ENCODE measurements around the gene FLNB. TPM values are rescaled to one million over a fixed set of nuclear protein-coding genes. Genes with fewer than 3 reads are reported as not detected.

FLNB gene
- total and polyA plus RNA-seq, 2 of the 13 experiments (the other 11 are each of a cell fraction or from before 2014, with no cell fraction given): 106 to 130 TPM

DNA sequence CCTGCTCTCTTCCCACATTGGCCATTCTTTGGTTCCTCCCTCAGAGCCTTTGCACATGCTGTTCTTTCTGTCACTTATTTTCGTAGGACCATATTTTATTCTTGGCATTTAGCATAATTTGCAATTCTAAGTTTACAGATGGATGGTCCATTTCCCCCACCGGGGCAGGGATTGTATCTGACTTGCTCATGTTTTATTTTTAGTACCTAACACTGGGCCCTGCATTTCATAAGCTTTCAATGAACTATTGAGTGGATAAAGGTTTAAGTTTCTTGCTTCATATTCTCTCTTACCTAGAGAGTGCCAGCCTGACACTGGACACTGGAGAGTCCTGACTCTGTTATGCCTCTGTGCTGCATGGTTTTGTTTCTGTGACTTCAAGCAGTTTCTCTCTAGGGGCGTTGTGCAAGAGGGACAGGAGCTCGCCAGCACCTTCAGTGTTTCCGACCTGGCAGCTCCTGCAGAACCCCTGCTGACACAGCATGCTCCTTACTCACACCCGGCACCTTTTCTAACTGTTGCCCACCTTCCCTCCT, 87.4 kb downstream of the FLNB start (continued):
- TF ChIP-seq ZNF510 (CRISPR knock-in tag; IDR thresholded peaks at IDR 0.05; ENCODE audit: low read depth) (no peak), PTBP1 (IDR thresholded peaks at IDR 0.05; ENCODE audit: low read depth, low read length, poor library complexity, severe bottlenecking) (no peak), POLR2G (IDR thresholded peaks at IDR 0.05; ENCODE audit: low read depth, low read length) (no peak), ZNF235 (CRISPR knock-in tag; IDR thresholded peaks at IDR 0.05; ENCODE audit: borderline replicate concordance) (no peak), ZNF232 (CRISPR knock-in tag; IDR thresholded peaks at IDR 0.05; ENCODE audit: borderline replicate concordance) (no peak)
- TF ChIP-seq, protein P1, sequence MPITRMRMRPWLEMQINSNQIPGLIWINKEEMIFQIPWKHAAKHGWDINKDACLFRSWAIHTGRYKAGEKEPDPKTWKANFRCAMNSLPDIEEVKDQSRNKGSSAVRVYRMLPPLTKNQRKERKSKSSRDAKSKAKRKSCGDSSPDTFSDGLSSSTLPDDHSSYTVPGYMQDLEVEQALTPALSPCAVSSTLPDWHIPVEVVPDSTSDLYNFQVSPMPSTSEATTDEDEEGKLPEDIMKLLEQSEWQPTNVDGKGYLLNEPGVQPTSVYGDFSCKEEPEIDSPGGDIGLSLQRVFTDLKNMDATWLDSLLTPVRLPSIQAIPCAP (CRISPR knock-in tag; IDR thresholded peaks at IDR 0.05; ENCODE audit: low read depth): no peak

DNA sequence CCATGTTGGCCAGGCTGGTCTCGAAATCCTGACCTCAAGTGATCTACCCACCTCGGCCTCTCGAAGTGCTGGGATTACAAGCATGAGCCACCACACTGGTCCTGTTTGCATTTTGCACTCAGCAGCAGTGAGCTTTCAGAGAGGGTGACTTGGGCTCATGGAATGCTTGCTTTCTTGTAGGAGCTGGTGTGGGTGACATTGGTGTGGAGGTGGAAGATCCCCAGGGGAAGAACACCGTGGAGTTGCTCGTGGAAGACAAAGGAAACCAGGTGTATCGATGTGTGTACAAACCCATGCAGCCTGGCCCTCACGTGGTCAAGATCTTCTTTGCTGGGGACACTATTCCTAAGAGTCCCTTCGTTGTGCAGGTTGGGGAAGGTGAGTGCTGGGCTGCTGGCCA, 90.3 kb downstream of the FLNB start:
- DNase-seq (ENCODE audit: low spot score) (no peak), ATAC-seq (no peak), FAIRE-seq (no peak)
- Histone ChIP-seq H3K4me2 (ENCODE audit: low read depth, low read length) (no peak overlapping the region), H3K4me3 (replicated peaks in 1 of 3; ENCODE audit: insufficient read depth in 1 of 3, low read depth in 2 of 3, low read length in 3 of 3) (no peak overlapping the region), H3K4me1 (ENCODE audit: insufficient read depth, low read length) (peaks cover 54% of the 10 kb centered on the region), H3K27me3 (ENCODE audit: control insufficient read depth in 1 of 2, insufficient read depth in 2 of 2, low read length in 2 of 2) (no peaks in the 10 kb centered on the region), H3K27ac (ENCODE audit: extremely low read length, insufficient read depth, low read length) (no peak overlapping the region), H4K20me1 (ENCODE audit: insufficient read depth, low read length) (peaks cover 5% of the 10 kb centered on the region; the same call in 1 of the 2 replicates), H3K79me2 (ENCODE audit: insufficient read depth, low read length) (peaks cover 9% of the 10 kb centered on the region), H2AFZ (ENCODE audit: low read length) (no peak overlapping the region), H3K9me3 (ENCODE audit: low read length) (no peaks in the 10 kb centered on the region), H3K9ac (ENCODE audit: insufficient read depth, low read depth, low read length) (no peak overlapping the region), H3K36me3 (replicated peaks in 1 of 2; ENCODE audit: control insufficient read depth in 1 of 2, insufficient read depth in 2 of 2, low read length in 2 of 2) (peaks cover 35 to 75% of the 10 kb centered on the region in 2 experiments)
- TF ChIP-seq NFE2 (CRISPR knock-in tag; IDR thresholded peaks at IDR 0.05): no peak
- no peak for TF ChIP-seq PHF8 (CRISPR knock-in tag; IDR thresholded peaks at IDR 0.05)
- TF ChIP-seq MED1 (CRISPR knock-in tag; IDR thresholded peaks at IDR 0.05): no peak
- no peak for TF ChIP-seq ZNF207 (IDR thresholded peaks at IDR 0.05; ENCODE audit: borderline replicate concordance)
- TF ChIP-seq, protein P2, sequence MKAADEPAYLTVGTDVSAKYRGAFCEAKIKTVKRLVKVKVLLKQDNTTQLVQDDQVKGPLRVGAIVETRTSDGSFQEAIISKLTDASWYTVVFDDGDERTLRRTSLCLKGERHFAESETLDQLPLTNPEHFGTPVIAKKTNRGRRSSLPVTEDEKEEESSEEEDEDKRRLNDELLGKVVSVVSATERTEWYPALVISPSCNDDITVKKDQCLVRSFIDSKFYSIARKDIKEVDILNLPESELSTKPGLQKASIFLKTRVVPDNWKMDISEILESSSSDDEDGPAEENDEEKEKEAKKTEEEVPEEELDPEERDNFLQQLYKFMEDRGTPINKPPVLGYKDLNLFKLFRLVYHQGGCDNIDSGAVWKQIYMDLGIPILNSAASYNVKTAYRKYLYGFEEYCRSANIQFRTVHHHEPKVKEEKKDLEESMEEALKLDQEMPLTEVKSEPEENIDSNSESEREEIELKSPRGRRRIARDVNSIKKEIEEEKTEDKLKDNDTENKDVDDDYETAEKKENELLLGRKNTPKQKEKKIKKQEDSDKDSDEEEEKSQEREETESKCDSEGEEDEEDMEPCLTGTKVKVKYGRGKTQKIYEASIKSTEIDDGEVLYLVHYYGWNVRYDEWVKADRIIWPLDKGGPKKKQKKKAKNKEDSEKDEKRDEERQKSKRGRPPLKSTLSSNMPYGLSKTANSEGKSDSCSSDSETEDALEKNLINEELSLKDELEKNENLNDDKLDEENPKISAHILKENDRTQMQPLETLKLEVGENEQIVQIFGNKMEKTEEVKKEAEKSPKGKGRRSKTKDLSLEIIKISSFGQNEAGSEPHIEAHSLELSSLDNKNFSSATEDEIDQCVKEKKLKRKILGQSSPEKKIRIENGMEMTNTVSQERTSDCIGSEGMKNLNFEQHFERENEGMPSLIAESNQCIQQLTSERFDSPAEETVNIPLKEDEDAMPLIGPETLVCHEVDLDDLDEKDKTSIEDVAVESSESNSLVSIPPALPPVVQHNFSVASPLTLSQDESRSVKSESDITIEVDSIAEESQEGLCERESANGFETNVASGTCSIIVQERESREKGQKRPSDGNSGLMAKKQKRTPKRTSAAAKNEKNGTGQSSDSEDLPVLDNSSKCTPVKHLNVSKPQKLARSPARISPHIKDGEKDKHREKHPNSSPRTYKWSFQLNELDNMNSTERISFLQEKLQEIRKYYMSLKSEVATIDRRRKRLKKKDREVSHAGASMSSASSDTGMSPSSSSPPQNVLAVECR (CRISPR knock-in tag; IDR thresholded peaks at IDR 0.05; ENCODE audit: borderline replicate concordance): no peak
- TF ChIP-seq ZNF253 (CRISPR knock-in tag; IDR thresholded peaks at IDR 0.05; ENCODE audit: borderline replicate concordance): no peak
- no peak for TF ChIP-seq CBX2 (IDR thresholded peaks at IDR 0.05; ENCODE audit: low read depth, low read length)
- no peak for TF ChIP-seq CBX2 (CRISPR knock-in tag; IDR thresholded peaks at IDR 0.05; ENCODE audit: low read depth)
- TF ChIP-seq, protein P3, sequence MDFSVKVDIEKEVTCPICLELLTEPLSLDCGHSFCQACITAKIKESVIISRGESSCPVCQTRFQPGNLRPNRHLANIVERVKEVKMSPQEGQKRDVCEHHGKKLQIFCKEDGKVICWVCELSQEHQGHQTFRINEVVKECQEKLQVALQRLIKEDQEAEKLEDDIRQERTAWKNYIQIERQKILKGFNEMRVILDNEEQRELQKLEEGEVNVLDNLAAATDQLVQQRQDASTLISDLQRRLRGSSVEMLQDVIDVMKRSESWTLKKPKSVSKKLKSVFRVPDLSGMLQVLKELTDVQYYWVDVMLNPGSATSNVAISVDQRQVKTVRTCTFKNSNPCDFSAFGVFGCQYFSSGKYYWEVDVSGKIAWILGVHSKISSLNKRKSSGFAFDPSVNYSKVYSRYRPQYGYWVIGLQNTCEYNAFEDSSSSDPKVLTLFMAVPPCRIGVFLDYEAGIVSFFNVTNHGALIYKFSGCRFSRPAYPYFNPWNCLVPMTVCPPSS (IDR thresholded peaks at IDR 0.05): no peak
- no peak for TF ChIP-seq RNF2 (conservative IDR thresholded peaks at IDR 0.05; ENCODE audit: low read depth)
- no peak for TF ChIP-seq TEAD2 (CRISPR knock-in tag; IDR thresholded peaks at IDR 0.05)
- WGBS (ENCODE audit: low lambda C conversion rate): 97% methylated on average over 8 of the region's 8 CpGs
- ChIA-PET CTCF (ENCODE audit: low intra/inter-chr PET ratio, low total read pairs) (no interaction called here), POLR2A (no interaction called here)
- intact Hi-C loops (cut with micrococcal nuclease; ENCODE audit: unreplicated experiment) (no loop called here), in situ Hi-C loops (cut with HindIII; ENCODE audit: extremely low pct_ligation_motif_present, low pct_unique_long_range_greater_than_20kb) (no loop called here)
- BruUV-seq (replicated peaks): no TSS peak
